ENCODE measurements around the gene SRPK1. TPM values are rescaled to one million over a fixed set of nuclear protein-coding genes. Genes with fewer than 3 reads are reported as not detected.

Gene SRPK1
- total and polyA plus RNA-seq, 10 of the 15 experiments (the other 5 are each of a cell fraction or from before 2014, with no cell fraction given) = 47.4 to 112 (median 85.8) TPM

DNA sequence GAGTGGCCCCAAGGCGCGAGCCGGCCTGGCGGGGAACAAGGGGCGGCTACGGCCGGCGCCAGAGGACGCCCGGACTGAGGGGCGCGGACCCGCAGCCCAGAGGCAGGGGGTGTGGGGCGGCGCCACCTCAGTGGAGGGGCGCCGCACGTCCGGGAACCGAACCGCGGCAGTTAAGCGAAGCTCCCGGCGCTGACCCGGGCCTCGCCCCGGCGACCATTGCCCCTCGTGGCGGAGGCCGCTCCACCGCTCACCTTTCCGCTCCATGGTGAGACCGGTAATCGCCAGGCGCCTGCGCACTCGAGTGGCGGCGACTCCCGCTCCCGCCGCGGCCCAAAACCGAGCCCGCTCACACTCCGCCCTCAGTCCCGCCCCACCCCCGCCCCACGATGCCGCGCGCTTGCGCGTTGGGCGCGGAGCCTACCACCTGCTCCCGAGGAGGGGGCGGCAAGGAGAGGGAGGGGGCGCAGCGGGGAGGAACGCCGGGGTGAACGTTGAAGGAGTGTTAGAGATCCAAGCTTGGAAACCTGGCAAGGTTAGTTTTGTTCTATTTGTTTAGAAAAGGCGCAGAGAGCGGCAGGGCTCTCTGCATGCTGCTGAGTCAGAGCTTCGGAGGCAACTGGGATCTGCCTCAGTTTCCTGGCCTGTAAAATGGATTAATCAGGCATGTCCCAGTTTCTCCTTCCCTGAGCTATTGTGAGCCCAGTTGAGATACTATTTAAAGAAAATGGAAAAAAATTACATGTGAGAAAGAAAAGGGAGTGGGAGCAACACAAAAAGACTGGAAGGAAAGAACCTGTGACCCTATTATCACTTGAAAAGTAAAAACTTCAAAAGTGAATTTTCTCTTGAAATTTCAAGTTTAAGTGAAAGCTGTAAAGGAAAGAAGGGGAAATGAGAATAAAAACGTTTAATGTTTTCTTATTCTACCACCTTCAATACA, at the start of gene SRPK1 (continued):
- TF ChIP-seq HDGF (IDR thresholded peaks at IDR 0.05) (no peak), ZNF24 (IDR thresholded peaks at IDR 0.05) (no peak), ETV6 (conservative IDR thresholded peaks at IDR 0.05 in 1 of 2, IDR thresholded peaks at IDR 0.05 in 1 of 2; ENCODE audit: borderline replicate concordance in 1 of 2, low read depth in 1 of 2) (no peak), PML (IDR thresholded peaks at IDR 0.05; ENCODE audit: low read length) (no peak), SUPT20H (IDR thresholded peaks at IDR 0.05; ENCODE audit: borderline replicate concordance, control insufficient read depth, low read depth, low read length) (no peak), KLF5 (IDR thresholded peaks at IDR 0.05; ENCODE audit: partially characterized antibody) (no peak), EP300 (IDR thresholded peaks at IDR 0.05; ENCODE audit: borderline replicate concordance in 1 of 2, control insufficient read depth in 1 of 2, low read depth in 2 of 2, low read length in 2 of 2) (no peak), IKZF2 (IDR thresholded peaks at IDR 0.05) (no peak; a peak in 1 of 4 replicates), ASH2L (IDR thresholded peaks at IDR 0.05; ENCODE audit: borderline replicate concordance, low read depth) (no peak), NFYA (IDR thresholded peaks at IDR 0.05; ENCODE audit: borderline replicate concordance, low read depth, low read length) (no peak), ZNF622 (IDR thresholded peaks at IDR 0.05) (no peak), CHD4 (IDR thresholded peaks at IDR 0.05) (no peak), HCFC1 (IDR thresholded peaks at IDR 0.05; ENCODE audit: low read length) (no peak), SMC3 (IDR thresholded peaks at IDR 0.05; ENCODE audit: borderline replicate concordance, low read length) (no peak), CHD1 (IDR thresholded peaks at IDR 0.05; ENCODE audit: low read depth, low read length) (peak; percentile 94; the same call in 1 of the 2 replicates), MEF2B (IDR thresholded peaks at IDR 0.05; ENCODE audit: partially characterized antibody, poor library complexity, severe bottlenecking) (peak; percentile 17), WRNIP1 (IDR thresholded peaks at IDR 0.05; ENCODE audit: borderline replicate concordance, low read depth, low read length) (no peak), MXI1 (IDR thresholded peaks at IDR 0.05; ENCODE audit: low read depth, low read length) (no peak), TBL1XR1 (IDR thresholded peaks at IDR 0.05; ENCODE audit: low read depth, low read length) (no peak), SMAD5 (IDR thresholded peaks at IDR 0.05; ENCODE audit: low read depth) (peak; percentile 58; the same call in 1 of the 2 replicates)
- TF ChIP-seq, protein P1, sequence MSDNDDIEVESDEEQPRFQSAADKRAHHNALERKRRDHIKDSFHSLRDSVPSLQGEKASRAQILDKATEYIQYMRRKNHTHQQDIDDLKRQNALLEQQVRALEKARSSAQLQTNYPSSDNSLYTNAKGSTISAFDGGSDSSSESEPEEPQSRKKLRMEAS (IDR thresholded peaks at IDR 0.05; ENCODE audit: low read depth, low read length) = peak; percentile 56; the same call in 1 of the 2 replicates
- TF ChIP-seq, protein P2, sequence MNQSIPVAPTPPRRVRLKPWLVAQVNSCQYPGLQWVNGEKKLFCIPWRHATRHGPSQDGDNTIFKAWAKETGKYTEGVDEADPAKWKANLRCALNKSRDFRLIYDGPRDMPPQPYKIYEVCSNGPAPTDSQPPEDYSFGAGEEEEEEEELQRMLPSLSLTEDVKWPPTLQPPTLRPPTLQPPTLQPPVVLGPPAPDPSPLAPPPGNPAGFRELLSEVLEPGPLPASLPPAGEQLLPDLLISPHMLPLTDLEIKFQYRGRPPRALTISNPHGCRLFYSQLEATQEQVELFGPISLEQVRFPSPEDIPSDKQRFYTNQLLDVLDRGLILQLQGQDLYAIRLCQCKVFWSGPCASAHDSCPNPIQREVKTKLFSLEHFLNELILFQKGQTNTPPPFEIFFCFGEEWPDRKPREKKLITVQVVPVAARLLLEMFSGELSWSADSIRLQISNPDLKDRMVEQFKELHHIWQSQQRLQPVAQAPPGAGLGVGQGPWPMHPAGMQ (IDR thresholded peaks at IDR 0.05; ENCODE audit: borderline replicate concordance) = no peak
- TF ChIP-seq, protein P3, sequence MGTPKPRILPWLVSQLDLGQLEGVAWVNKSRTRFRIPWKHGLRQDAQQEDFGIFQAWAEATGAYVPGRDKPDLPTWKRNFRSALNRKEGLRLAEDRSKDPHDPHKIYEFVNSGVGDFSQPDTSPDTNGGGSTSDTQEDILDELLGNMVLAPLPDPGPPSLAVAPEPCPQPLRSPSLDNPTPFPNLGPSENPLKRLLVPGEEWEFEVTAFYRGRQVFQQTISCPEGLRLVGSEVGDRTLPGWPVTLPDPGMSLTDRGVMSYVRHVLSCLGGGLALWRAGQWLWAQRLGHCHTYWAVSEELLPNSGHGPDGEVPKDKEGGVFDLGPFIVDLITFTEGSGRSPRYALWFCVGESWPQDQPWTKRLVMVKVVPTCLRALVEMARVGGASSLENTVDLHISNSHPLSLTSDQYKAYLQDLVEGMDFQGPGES (IDR thresholded peaks at IDR 0.05) = no peak
- TF ChIP-seq, protein P4, sequence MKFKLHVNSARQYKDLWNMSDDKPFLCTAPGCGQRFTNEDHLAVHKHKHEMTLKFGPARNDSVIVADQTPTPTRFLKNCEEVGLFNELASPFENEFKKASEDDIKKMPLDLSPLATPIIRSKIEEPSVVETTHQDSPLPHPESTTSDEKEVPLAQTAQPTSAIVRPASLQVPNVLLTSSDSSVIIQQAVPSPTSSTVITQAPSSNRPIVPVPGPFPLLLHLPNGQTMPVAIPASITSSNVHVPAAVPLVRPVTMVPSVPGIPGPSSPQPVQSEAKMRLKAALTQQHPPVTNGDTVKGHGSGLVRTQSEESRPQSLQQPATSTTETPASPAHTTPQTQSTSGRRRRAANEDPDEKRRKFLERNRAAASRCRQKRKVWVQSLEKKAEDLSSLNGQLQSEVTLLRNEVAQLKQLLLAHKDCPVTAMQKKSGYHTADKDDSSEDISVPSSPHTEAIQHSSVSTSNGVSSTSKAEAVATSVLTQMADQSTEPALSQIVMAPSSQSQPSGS (IDR thresholded peaks at IDR 0.05; ENCODE audit: low read length) = no peak
